ENCODE measurements around the gene ALAD.
A peak's percentile ranks its signal among the peaks of the same experiment; 100 is the strongest.
"Not testable (repeated sequence)": the region's sequence is repeated elsewhere in the genome, so short reads cannot be mapped to it uniquely, and the experiment has no call there.

ALAD gene

GRCh38 chr9:113401027-113401792 is at the start of gene ALAD:
Gene ALAD, minus strand, starts transcription at chr9:113401284. Its CDS starts 7,725 bp downstream, at chr9:113393559.
- peak within 1 kb of the TSS; percentile 81 for H3K4me3 ChIP-seq (ENCODE audit: low read depth, low read length)

DNA sequence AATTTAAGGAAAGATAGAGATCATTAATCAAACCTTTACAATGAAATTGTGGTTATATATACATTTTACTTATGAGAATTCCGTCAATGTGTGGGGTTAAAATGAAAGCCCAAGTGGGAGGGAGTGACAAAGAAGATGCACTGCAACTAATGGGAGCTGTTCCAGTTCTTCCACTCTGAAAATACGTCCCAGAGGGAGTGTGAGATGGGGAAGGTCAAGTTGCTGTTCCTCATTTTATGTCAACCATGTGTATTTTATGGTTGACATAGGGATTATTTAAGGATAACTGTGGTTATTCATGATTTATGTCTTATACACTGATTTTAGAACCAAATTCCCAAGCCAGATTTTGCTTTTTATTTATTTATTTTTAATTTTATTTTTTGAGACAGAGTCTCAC is 48.3 kb upstream of the ALAD start:
- no peak overlapping the region for H3K4me3 ChIP-seq (ENCODE audit: low read depth, low read length)

GRCh38 chr9:113446323-113446740 is 45.2 kb upstream of the ALAD start:
- no peak overlapping the region for H3K4me3 ChIP-seq (ENCODE audit: low read depth, low read length)

- no peak overlapping the region for H3K4me3 ChIP-seq (ENCODE audit: low read depth, low read length)
Observed at GRCh38 chr9:113444736-113445135, 43.7 kb upstream of the ALAD start.

DNA sequence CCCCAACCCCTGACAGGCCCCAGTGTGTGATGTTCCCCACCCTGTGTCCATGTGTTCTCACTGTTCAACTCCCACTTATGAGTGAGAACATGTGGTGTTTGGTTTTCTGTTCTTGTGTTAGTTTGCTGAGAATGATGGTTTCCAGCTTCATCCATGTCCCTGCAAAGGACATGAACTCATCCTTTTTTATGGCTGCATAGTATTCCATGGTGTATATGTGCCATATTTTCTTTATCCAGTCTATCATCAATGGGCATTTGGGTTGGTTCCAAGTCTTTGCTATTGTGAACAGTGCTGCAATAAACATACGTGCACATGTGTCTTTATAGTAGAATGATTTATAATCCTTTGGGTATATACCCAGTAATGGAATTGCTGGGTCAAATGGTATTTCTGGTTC is 36.6 kb upstream of the ALAD start:
- H3K4me3 ChIP-seq (ENCODE audit: low read depth, low read length) = not testable (repeated sequence)

DNA sequence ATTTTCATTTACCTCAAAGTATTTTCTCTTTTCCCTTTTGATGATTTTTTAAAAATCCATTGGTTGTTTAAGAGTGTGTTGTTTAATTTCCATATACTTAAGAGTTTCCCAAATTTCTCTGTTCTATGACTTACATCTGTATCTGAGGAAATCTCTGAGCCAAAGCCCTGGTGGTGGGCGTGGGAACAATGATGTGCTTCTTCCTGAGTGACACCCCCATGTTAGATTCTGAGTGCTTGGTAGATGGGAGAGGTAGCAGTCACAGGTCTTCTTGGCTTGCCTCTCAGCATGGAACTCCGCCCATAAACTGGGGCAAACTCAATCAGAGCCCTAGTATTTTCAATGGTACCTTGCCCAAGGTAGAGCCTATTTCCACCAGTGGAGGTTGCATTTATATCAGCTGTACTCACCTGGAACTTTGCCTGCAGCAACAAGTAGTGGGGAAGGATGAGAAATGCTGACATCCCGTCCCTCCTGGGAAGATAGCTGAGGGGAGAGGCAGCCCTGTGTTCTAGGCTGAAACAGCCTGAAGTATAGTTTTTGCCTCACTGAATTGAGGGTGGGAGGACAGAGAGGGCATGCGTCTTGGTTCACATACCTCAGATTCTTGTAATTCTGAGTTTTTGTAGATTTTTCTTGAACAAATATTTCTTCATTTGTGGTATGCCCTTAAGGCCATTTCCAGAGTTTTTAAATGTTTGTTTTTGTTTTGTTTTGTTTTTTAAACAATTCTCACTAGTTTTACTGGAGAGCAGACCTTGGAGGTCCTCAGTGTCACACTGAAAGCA is 35.8 kb upstream of the ALAD start:
- no peak overlapping the region for H3K4me3 ChIP-seq (ENCODE audit: low read depth, low read length)

- no peak overlapping the region for H3K4me3 ChIP-seq (ENCODE audit: low read depth, low read length)
Observed at GRCh38 chr9:113431191-113431590, 30.1 kb upstream of the ALAD start.

- no peak overlapping the region for H3K4me3 ChIP-seq (ENCODE audit: low read depth, low read length)
Observed at GRCh38 chr9:113428062-113428615, 27.1 kb upstream of the ALAD start.

GRCh38 chr9:113427629-113428028 is 26.5 kb upstream of the ALAD start:
- no peak overlapping the region for H3K4me3 ChIP-seq (ENCODE audit: low read depth, low read length)

DNA sequence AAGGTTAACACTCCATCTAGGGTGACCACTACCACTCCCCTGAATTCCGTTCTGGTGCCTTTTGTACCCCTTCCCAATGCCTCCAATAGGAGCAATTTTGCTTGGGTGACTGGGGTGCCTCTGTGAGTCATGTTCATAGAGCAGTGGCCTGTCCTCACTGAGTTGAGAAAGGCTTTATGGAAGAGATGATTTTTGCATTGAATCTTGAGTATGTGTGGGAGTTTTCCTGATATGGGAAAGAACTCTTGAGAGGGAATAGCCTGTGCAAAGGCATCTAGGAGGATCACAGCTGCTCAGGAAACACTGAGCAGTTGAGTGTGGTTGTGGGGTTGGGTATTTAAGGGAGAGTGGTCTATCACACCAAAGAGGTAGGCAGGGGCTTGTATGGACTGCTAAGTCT is 25.6 kb upstream of the ALAD start:
- H3K4me3 ChIP-seq (ENCODE audit: low read depth, low read length) = no peak overlapping the region

DNA sequence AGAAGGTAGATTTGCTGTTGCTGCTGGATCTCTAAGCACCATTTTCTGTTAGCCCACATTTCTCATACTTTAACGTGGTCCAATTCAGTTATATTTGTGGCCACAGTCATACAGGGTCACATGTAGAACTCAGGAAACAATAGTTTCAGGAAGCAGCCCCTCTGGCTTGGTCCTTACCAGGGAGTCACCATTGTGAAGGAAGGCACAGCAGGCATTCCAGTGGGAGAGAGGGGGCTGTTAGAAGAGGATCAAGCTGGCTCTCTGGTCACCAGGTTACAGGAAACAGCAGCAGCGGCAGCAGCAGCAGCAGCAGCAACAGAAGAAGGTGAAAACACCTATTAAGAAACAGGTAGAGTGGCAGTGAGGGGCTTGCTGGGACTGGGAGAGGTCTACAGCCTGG is 24.0 kb upstream of the ALAD start:
- no peak overlapping the region for H3K4me3 ChIP-seq (ENCODE audit: low read depth, low read length)

DNA sequence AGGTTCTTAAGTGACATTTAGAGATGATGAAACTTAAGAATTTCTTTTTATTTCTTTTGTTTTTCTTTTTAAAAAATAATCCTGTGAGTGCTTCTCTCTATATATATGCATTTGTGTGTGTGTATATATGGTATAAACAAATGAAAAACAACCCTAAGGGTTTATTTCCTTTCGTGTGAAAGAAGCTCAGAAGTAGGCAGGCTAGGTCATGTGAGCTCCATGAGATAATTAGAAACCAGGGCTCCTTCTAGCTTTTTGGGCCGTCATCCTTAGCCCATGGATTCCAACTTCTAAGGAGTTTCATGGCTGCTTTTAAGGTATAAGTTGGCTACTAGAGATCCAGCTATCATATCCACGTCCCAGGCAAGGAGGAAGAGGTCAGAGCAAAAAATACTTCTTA is 20.6 kb upstream of the ALAD start:
- no peak overlapping the region for H3K4me3 ChIP-seq (ENCODE audit: low read depth, low read length)

DNA sequence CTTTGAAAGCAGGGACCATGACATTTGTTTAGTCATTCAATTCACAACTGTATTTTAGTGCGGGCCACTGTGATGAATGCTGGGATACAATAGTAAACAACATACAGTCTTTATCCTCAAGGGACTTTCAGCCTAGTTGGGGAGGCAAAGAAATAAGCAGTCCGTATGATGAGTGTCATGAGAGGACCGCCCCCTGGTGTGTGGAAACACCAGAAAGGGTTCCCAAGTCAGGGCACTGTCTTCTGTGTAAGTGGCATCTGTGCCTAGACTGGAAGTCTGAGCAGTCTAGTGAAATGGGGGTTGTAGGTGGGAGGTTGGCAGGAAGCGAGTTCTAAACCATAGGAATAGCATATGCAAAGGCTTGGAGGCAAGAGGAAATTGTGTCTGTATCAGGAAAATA is 16.3 kb upstream of the ALAD start:
- no peak overlapping the region for H3K4me3 ChIP-seq (ENCODE audit: low read depth, low read length)

- H3K4me3 ChIP-seq (ENCODE audit: low read depth, low read length) = no peak overlapping the region
Observed at GRCh38 chr9:113416149-113416721, 15.2 kb upstream of the ALAD start.

DNA sequence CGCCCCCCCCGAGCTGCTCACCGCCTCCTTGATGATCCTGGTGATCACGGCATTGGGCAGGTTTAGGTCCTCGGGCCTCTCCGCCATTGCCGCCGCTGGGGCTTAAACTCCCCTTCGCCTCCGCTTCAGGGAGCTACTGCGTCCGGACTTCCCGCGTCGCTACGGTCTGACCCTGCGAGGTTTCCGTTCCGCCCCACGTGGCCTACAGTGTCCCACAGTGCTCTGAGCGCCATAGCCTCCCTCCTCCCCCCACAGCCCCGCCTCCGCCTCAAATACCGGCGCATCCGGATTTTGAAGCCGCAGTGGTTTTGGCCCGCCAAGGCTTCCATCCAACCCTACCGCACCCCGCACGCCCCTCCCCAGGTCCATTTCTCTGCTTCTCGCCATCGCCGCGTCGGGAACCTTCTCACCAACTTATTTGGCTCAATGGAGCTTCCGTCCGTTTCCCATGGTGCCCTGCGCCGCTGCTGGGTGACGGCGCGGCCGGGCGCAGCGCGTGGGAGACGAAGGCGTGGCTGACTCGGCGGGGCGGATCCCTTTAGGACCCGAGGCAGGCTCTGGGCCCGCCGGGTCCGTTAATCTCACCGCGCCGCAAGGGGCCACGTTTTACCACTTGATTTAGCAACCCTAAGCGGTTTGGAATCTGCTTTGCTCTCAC is 9.3 kb upstream of the ALAD start, which contains the start of the genes C9orf43 and POLE3:
TSS of gene C9orf43 (plus strand) at position 541 of the 658 bp plus-strand sequence. CDS start 2,747 bp downstream, outside the sequence.
TSS of gene POLE3 (minus strand) at position 469 of the 658 bp plus-strand sequence. CDS start at position 87, 382 bp downstream.
- peak within 1 kb of the TSS; percentile 92 for H3K4me3 ChIP-seq (ENCODE audit: low read depth, low read length)

DNA sequence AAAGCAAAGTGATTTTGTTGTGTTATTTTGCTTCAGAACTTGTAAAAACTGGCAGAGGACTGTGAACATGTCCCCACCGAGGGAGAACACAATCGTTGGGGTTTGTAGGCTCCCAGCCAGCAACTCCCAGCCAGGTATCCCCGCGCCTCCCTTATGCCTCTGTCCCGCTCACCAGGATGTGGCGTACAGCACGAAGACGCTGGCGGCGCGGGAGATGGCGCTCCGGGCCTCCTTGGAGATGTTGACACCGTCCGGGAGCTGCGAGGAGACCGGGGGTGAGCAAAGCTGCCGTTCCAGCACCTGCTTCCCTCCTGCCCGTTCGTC is 8.8 kb upstream of the ALAD start:
- H3K4me3 ChIP-seq (ENCODE audit: low read depth, low read length) = peak overlapping the region; percentile 92

DNA sequence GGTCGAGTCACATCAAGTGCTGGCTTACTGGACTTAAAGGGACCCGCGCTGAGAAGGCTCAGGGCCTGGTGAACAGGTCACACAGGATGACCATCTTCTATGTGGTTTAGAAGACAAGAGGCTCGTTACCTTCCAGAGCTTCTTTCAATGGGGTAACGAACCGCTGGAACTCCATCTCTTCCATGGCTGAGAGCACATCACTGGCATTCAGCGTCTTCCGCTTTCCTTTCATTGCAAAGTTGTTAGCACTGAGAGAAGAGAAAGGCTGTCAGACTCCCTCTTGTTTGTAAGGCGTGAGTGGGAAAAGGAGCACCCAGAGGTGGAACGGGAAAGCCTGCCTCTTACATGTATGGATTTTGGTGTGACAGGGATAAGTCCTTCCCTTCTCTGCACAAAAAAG is 8.4 kb upstream of the ALAD start:
- H3K4me3 ChIP-seq (ENCODE audit: low read depth, low read length) = peak overlapping the region; percentile 92

- H3K4me3 ChIP-seq (ENCODE audit: low read depth, low read length) = not testable (repeated sequence)
Observed at GRCh38 chr9:113406873-113407511, 5.9 kb upstream of the ALAD start.

- H3K4me3 ChIP-seq (ENCODE audit: low read depth, low read length) = not testable (repeated sequence)
Observed at GRCh38 chr9:113406353-113406752, 5.3 kb upstream of the ALAD start.

DNA sequence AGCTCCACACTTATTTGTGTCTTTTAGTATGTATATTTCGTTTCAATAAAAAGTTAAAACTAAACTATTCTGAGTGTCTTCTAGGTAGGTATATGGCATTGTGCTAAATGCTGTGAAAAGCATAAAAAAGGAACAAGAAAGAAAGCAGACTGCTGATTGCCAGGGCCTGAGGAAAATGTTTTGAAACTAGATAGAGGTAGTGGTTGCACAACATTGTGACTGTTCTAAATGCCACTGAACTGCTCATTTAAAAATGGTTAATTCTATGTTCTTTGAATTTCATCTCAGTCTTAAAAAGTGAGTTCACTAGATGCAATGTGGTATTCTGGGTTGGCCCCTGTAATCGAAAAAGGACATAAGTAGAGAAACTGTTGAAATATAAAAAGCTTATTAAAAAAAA is 2.6 kb upstream of the ALAD start:
- no peak overlapping the region for H3K4me3 ChIP-seq (ENCODE audit: low read depth, low read length)
